ENCODE data around the gene PDLIM4. TPM values are rescaled to one million over a fixed set of nuclear protein-coding genes. Genes with fewer than 3 reads are reported as not detected.

PDLIM4 gene
- total RNA-seq, 2 experiments from 2014 or later, result not detected

GRCh38 chr5:132245593-132245992 is 11.9 kb upstream of the PDLIM4 start:
- POLR2A ChIA-PET, result interaction anchor here (0.6 kb wide), 1 partner anchor 10 kb away, joined by 3 read pairs; no protein-coding TSS in a partner anchor
- CTCF ChIA-PET, result no interaction called here

GRCh38 chr5:132246806-132247205 is 10.7 kb upstream of the PDLIM4 start:
- CTCF ChIA-PET, result interaction anchor here (5.2 kb wide), 1 partner anchor 8 kb away, joined by 46 read pairs; no protein-coding TSS in a partner anchor
- Mint-ChIP-seq H3K4me3 (no peak overlapping the region), H3K9me3 (peaks cover 18% of the 10 kb centered on the region), H3K27me3 (peaks cover 42% of the 10 kb centered on the region), H3K27ac (no peak overlapping the region), H3K4me1 (no peaks in the 10 kb centered on the region), H3K36me3 (ENCODE audit: low read depth) (peaks cover 4% of the 10 kb centered on the region)
- no peak for DNase-seq
- POLR2A ChIA-PET, result no interaction called here

More at GRCh38 chr5:132245593-132245992, 11.9 kb upstream of the PDLIM4 start:
- H3K9me3 Mint-ChIP-seq, result peaks cover 18% of the 10 kb centered on the region
- H3K4me3 Mint-ChIP-seq, result no peak overlapping the region
- DNase-seq, result no peak
- H3K4me1 Mint-ChIP-seq, result no peaks in the 10 kb centered on the region
- peaks cover 4% of the 10 kb centered on the region for H3K36me3 Mint-ChIP-seq (ENCODE audit: low read depth)
- H3K27ac Mint-ChIP-seq, result no peak overlapping the region
- H3K27me3 Mint-ChIP-seq, result peaks cover 39% of the 10 kb centered on the region

- H3K27ac Mint-ChIP-seq, result no peak overlapping the region
- POLR2A ChIA-PET, result no interaction called here
- DNase-seq, result no peak
Measured at GRCh38 chr5:132250547-132250946, 6.9 kb upstream of the PDLIM4 start.

GRCh38 chr5:132251220-132251725 is 6.2 kb upstream of the PDLIM4 start:
- no peaks in the 10 kb centered on the region for H3K36me3 Mint-ChIP-seq (ENCODE audit: low read depth)
- CTCF ChIA-PET, result interaction anchor here (1.8 to 5.2 kb wide), 2 partner anchors 12 to 21 kb away, joined by 5 to 46 read pairs; no protein-coding TSS in a partner anchor
- H3K9me3 Mint-ChIP-seq, result peaks cover 3% of the 10 kb centered on the region
- no peaks in the 10 kb centered on the region for H3K4me1 Mint-ChIP-seq
- POLR2A ChIA-PET, result no interaction called here
- no peak for DNase-seq
- peaks cover 19% of the 10 kb centered on the region for H3K27me3 Mint-ChIP-seq
- H3K4me3 Mint-ChIP-seq, result no peak overlapping the region
- no peak overlapping the region for H3K27ac Mint-ChIP-seq

More at GRCh38 chr5:132250547-132250946, 6.9 kb upstream of the PDLIM4 start:
- Mint-ChIP-seq H3K36me3 (ENCODE audit: low read depth) (no peaks in the 10 kb centered on the region), H3K9me3 (peaks cover 8% of the 10 kb centered on the region), H3K27me3 (peaks cover 22% of the 10 kb centered on the region), H3K4me1 (no peaks in the 10 kb centered on the region), H3K4me3 (no peak overlapping the region)
- CTCF ChIA-PET, result interaction anchor here (1.8 to 5.2 kb wide), 2 partner anchors 12 to 22 kb away, joined by 5 to 46 read pairs; no protein-coding TSS in a partner anchor

GRCh38 chr5:132253008-132253441 is 4.5 kb upstream of the PDLIM4 start:
- no peak for DNase-seq
- H3K4me3 Mint-ChIP-seq, result no peak overlapping the region
- CTCF ChIA-PET, result interaction anchor here (2.0 kb wide), 1 partner anchor 15 kb away, joined by 13 read pairs; no protein-coding TSS in a partner anchor

GRCh38 chr5:132253452-132254320 is 3.8 kb upstream of the PDLIM4 start:
- H3K27ac Mint-ChIP-seq, result no peak overlapping the region
- no peaks in the 10 kb centered on the region for H3K4me1 Mint-ChIP-seq
- H3K36me3 Mint-ChIP-seq (ENCODE audit: low read depth), result no peaks in the 10 kb centered on the region
- no peak for DNase-seq
- CTCF ChIA-PET, result interaction anchor here (2.0 kb wide), 1 partner anchor 16 kb away, joined by 13 read pairs; no protein-coding TSS in a partner anchor
- no peaks in the 10 kb centered on the region for H3K9me3 Mint-ChIP-seq
- POLR2A ChIA-PET, result no interaction called here
- no peak overlapping the region for H3K4me3 Mint-ChIP-seq
- H3K27me3 Mint-ChIP-seq, result peaks cover 24% of the 10 kb centered on the region

More at GRCh38 chr5:132253008-132253441, 4.5 kb upstream of the PDLIM4 start:
- POLR2A ChIA-PET, result no interaction called here
- no peaks in the 10 kb centered on the region for H3K9me3 Mint-ChIP-seq
- no peak overlapping the region for H3K27ac Mint-ChIP-seq
- H3K4me1 Mint-ChIP-seq, result no peaks in the 10 kb centered on the region
- no peaks in the 10 kb centered on the region for H3K36me3 Mint-ChIP-seq (ENCODE audit: low read depth)
- peaks cover 22% of the 10 kb centered on the region for H3K27me3 Mint-ChIP-seq

GRCh38 chr5:132254321-132254977 is 3.0 kb upstream of the PDLIM4 start:
- no peak overlapping the region for H3K4me3 Mint-ChIP-seq
- no peaks in the 10 kb centered on the region for H3K4me1 Mint-ChIP-seq
- no peak for DNase-seq
- H3K27me3 Mint-ChIP-seq, result peaks cover 22% of the 10 kb centered on the region
- H3K27ac Mint-ChIP-seq, result no peak overlapping the region
- no peaks in the 10 kb centered on the region for H3K9me3 Mint-ChIP-seq
- ChIA-PET CTCF (interaction anchor here (2.0 kb wide), 1 partner anchor 16 kb away, joined by 13 read pairs; no protein-coding TSS in a partner anchor), POLR2A (no interaction called here)
- no peaks in the 10 kb centered on the region for H3K36me3 Mint-ChIP-seq (ENCODE audit: low read depth)

- H3K4me3 Mint-ChIP-seq, result no peak overlapping the region
- H3K27me3 Mint-ChIP-seq, result peaks cover 14% of the 10 kb centered on the region
- H3K36me3 Mint-ChIP-seq (ENCODE audit: low read depth), result no peaks in the 10 kb centered on the region
- no peaks in the 10 kb centered on the region for H3K9me3 Mint-ChIP-seq
- ChIA-PET CTCF (interaction anchor here (1.8 kb wide), 1 partner anchor 18 kb away, joined by 4 read pairs; no protein-coding TSS in a partner anchor), POLR2A (interaction anchor here (1.1 kb wide), 1 partner anchor 11 kb away, joined by 3 read pairs; no protein-coding TSS in a partner anchor)
- peaks cover 5% of the 10 kb centered on the region for H3K4me1 Mint-ChIP-seq
- no peak overlapping the region for H3K27ac Mint-ChIP-seq
- DNase-seq, result no peak
Measured at GRCh38 chr5:132256086-132256782, 1.3 kb upstream of the PDLIM4 start.

- POLR2A ChIA-PET, result interaction anchor here (1.1 kb wide), 1 partner anchor 12 kb away, joined by 3 read pairs; no protein-coding TSS in a partner anchor
- Mint-ChIP-seq H3K9me3 (no peaks in the 10 kb centered on the region), H3K36me3 (ENCODE audit: low read depth) (no peaks in the 10 kb centered on the region), H3K27ac (no peak overlapping the region), H3K4me1 (peaks cover 5% of the 10 kb centered on the region), H3K4me3 (no peak overlapping the region), H3K27me3 (peaks cover 14% of the 10 kb centered on the region)
- CTCF ChIA-PET, result interaction anchor here (1.8 kb wide), 1 partner anchor 18 kb away, joined by 4 read pairs; no protein-coding TSS in a partner anchor
- no peak for DNase-seq
Measured at GRCh38 chr5:132256783-132257130, 739 bp upstream of the PDLIM4 start.

- CTCF ChIA-PET, result no interaction called here
- Mint-ChIP-seq H3K27ac (no peak overlapping the region), H3K4me3 (no peak overlapping the region), H3K27me3 (peaks cover 14% of the 10 kb centered on the region), H3K4me1 (peaks cover 5% of the 10 kb centered on the region), H3K9me3 (no peaks in the 10 kb centered on the region), H3K36me3 (ENCODE audit: low read depth) (no peaks in the 10 kb centered on the region)
- no peak for DNase-seq
- POLR2A ChIA-PET, result no interaction called here
Measured at GRCh38 chr5:132258102-132259068, 889 bp downstream of the PDLIM4 start.

- H3K36me3 Mint-ChIP-seq (ENCODE audit: low read depth), result no peaks in the 10 kb centered on the region
- no peak for DNase-seq
- peaks cover 14% of the 10 kb centered on the region for H3K27me3 Mint-ChIP-seq
- no peak overlapping the region for H3K27ac Mint-ChIP-seq
- CTCF ChIA-PET, result no interaction called here
- POLR2A ChIA-PET, result no interaction called here
- peaks cover 5% of the 10 kb centered on the region for H3K4me1 Mint-ChIP-seq
- H3K9me3 Mint-ChIP-seq, result no peaks in the 10 kb centered on the region
- no peak overlapping the region for H3K4me3 Mint-ChIP-seq
Measured at GRCh38 chr5:132259069-132259851, 1.8 kb downstream of the PDLIM4 start.
